NCI-H1436 treated with DMSO at 0.1 percent for 48 hours (cell line): ENCODE data around the gene LMO1.
A peak's percentile ranks its signal among the peaks of the same experiment; 100 is the strongest.

Experiments
- DNase-seq: peaks from one replicate; lab custom pipeline; 2025; lab: John Stamatoyannopoulos, UW

LMO1 gene

GRCh38 chr11:8288166-8288772 is 24.6 kb upstream of the LMO1 start:
- DNase-seq = no peak

GRCh38 chr11:8287703-8288102 is 24.0 kb upstream of the LMO1 start:
- no peak for DNase-seq

GRCh38 chr11:8287297-8287696 is 23.6 kb upstream of the LMO1 start:
- no peak for DNase-seq

- no peak for DNase-seq
Observed at GRCh38 chr11:8286886-8287285, 23.2 kb upstream of the LMO1 start.

- DNase-seq = no peak
Observed at GRCh38 chr11:8285796-8286195, 22.1 kb upstream of the LMO1 start.

GRCh38 chr11:8285228-8285627 is 21.6 kb upstream of the LMO1 start:
- no peak for DNase-seq

GRCh38 chr11:8283465-8284230 is 20.0 kb upstream of the LMO1 start:
- peak; percentile 80 for DNase-seq

GRCh38 chr11:8283100-8283464 is 19.4 kb upstream of the LMO1 start:
- DNase-seq = peak; percentile 16

GRCh38 chr11:8282631-8283030 is 19.0 kb upstream of the LMO1 start:
- no peak for DNase-seq

GRCh38 chr11:8281266-8281665 is 17.6 kb upstream of the LMO1 start:
- DNase-seq = no peak

GRCh38 chr11:8277691-8278090 is 14.0 kb upstream of the LMO1 start:
- DNase-seq = no peak

GRCh38 chr11:8276528-8276927 is 12.8 kb upstream of the LMO1 start:
- DNase-seq = no peak

GRCh38 chr11:8273287-8273686 is 9.6 kb upstream of the LMO1 start:
- no peak for DNase-seq

- DNase-seq = no peak
Observed at GRCh38 chr11:8271106-8271886, 7.6 kb upstream of the LMO1 start.

GRCh38 chr11:8269636-8270035 is 6.0 kb upstream of the LMO1 start:
- DNase-seq = no peak

- no peak for DNase-seq
Observed at GRCh38 chr11:8268530-8269400, 5.1 kb upstream of the LMO1 start.

- DNase-seq = no peak
Observed at GRCh38 chr11:8267831-8268529, 4.3 kb upstream of the LMO1 start.

- no peak for DNase-seq
Observed at GRCh38 chr11:8267280-8267679, 3.6 kb upstream of the LMO1 start.

GRCh38 chr11:8266246-8267241 is 2.9 kb upstream of the LMO1 start:
- DNase-seq = no peak

GRCh38 chr11:8265681-8266241 is 2.1 kb upstream of the LMO1 start:
- no peak for DNase-seq
